ENCODE results near the gene GRHL1.

- TF ChIP-seq, protein P1, sequence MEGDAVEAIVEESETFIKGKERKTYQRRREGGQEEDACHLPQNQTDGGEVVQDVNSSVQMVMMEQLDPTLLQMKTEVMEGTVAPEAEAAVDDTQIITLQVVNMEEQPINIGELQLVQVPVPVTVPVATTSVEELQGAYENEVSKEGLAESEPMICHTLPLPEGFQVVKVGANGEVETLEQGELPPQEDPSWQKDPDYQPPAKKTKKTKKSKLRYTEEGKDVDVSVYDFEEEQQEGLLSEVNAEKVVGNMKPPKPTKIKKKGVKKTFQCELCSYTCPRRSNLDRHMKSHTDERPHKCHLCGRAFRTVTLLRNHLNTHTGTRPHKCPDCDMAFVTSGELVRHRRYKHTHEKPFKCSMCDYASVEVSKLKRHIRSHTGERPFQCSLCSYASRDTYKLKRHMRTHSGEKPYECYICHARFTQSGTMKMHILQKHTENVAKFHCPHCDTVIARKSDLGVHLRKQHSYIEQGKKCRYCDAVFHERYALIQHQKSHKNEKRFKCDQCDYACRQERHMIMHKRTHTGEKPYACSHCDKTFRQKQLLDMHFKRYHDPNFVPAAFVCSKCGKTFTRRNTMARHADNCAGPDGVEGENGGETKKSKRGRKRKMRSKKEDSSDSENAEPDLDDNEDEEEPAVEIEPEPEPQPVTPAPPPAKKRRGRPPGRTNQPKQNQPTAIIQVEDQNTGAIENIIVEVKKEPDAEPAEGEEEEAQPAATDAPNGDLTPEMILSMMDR (IDR thresholded peaks at IDR 0.05): no peak
- TF ChIP-seq ZFX (IDR thresholded peaks at IDR 0.05; ENCODE audit: borderline replicate concordance): no peak
Observed at GRCh38 chr2:9912468-9912867, 39.0 kb upstream of the GRHL1 start.
